ENCODE results near the gene PTPN1.
"Not testable (repeated sequence)": the region's sequence is repeated elsewhere in the genome, so short reads cannot be mapped to it uniquely, and the experiment has no call there.

The PTPN1 gene

DNA sequence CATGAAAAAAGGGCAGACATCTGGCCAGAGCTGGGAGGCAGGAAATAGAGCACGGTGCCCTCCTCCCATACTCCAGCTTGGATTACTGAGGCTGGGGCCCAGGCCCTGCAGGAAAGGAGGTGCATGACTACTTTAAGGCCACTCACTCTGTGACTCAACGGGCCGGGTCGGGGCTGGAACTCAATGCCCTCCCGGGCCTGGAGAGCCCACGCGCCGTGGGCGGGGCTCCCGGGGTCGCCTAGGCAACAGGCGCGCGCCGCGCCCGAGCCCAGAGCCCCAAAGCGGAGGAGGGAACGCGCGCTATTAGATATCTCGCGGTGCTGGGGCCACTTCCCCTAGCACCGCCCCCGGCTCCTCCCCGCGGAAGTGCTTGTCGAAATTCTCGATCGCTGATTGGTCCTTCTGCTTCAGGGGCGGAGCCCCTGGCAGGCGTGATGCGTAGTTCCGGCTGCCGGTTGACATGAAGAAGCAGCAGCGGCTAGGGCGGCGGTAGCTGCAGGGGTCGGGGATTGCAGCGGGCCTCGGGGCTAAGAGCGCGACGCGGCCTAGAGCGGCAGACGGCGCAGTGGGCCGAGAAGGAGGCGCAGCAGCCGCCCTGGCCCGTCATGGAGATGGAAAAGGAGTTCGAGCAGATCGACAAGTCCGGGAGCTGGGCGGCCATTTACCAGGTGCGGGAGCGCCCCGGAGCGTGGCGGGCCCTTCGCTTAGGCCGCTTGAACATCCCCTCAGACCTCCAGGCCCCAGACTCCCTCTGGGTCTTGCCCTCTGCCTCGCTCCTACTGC, at the start of gene PTPN1:
Gene PTPN1, plus strand, starts transcription at position 461 of the 783 bp plus-strand sequence. Its CDS starts 145 bp downstream, at position 606.
- peak; percentile 97 for DNase-seq

- peak; percentile 54 for DNase-seq
Measured at GRCh38 chr20:50460608-50461267, 49.4 kb upstream of the PTPN1 start.

DNA sequence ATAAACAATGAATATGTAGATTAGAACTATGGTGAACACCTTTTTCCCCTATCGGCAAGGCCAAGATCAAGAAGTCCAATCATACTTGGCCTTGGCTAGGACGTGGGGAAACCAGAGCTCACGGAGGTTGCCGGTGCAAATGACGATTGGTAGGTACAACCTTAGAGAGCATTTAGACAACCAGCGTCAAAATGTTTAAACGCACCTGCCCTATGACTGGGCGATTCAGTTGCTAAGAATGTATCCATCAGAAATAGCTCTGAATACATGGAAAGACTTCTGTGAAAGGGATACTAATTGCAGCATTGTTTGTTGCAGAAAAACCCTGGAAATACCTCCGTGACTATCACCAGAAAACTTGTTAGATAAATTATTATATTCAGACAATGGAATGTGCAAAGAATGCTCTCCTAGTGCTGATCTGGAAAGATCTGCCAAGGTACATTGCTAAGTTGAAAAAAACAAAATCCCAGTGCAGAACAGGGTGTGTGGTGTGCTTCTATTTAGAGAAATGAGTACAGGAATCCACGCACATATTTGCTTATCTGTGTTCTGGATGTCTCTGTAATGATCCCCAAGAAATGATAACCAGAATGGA, 48.0 kb upstream of the PTPN1 start:
- no peak for DNase-seq

DNA sequence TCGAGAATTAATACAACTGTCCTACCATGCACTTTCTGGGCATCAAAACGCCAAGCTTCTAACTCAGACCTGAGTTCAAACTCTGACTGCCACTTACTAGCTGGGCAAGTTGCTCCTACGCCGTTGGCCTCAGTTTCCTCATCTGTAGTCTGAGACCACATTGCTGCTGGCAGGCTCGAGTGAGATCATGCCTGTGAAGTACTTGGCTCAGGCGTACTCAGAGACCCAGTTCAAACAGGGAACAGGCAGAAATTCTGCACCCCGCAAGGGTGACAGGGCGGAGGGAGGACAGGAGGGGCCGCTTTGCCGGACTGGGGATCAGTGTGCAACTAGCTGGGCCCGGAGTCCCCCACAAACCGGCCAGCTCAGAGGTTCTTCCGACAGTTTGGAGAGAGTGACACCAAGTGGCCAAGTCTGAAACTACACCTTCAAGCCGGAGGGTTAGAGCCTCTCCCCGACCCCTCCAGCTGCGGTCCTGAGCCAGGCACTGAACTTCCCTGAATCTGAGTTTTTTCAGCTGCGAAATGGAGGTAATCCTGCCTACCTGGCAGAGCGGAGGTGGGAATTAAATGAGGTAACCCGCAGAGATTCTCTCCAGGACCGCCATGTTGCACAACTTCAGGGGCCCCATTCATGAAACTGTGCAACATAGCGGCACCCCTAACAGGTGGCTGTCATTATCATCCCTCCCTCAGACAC, 46.0 kb upstream of the PTPN1 start:
- peak; percentile 31 for DNase-seq

DNA sequence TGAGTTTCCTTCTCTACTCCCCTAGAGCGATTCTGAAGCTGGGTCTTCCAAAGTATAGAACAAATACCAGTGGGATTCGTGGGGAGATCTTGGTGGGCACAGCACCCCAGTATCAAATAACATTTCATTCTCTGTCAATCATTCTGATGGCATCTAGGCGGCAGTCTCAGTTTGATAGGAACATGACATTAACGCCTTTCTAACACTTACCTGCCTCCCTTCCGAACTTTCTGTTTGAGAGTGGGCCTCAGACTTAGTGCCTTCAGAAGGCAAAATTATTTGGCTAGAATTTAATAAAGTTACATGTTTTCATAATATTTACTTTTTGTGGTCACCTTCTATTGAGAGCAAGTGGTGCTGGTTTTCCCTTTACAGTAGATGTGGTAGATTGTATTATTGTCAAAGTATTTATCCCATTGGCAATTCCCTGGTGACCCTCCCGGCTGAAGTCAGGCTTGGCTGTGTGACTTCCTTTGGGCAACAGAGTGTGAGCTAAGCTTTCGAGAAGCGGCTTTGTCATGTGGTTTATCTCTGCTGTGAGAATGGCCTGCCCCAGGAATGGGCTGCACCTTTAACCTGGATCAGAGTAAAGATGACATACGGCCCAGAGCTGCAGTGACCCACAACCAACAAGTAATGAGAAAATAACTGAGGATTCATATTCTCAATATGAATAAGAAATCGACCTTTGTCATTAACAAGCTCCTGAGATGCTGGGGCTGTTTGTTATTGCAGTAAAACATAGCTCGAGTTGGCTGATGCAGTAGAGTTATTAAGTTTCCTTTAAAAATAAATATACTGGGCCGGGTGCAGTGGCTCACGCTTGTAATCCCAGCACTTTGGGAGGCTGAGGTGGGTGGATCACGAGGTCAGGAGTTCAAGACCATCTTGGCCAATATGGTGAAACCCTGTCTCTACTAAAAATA, 45.2 kb upstream of the PTPN1 start:
- no peak for DNase-seq

- no peak for DNase-seq
Measured at GRCh38 chr20:50467174-50467573, 43.0 kb upstream of the PTPN1 start.

DNA sequence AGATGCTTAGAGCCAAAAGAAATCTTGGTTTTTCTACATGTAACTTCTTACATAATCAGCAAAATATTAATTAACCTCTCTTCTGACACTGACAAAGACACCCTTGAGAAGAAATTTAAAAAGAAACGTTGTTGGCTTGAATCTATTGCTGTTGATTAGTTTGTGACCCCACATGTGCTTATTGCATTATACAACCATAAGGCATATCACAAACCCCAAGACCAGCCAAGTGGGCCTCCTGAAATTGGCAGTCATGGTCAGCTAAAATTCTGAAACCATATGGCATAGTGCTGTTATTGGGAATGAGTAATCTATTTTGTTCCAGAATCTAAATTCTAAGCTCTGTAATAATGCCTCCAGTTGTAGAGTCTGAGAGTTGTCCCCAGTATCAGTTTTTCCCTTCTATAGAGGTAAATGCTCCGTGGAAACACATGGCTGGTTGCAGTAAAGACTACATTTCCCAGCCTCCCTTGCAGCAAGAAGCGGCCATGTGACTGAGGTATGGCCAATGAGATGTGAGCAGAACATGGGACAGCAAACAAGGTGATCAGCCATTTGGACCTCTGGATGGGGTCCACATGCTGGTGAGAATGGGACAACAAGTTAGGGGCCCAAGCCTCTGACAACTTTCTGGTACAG, 42.3 kb upstream of the PTPN1 start:
- peak; percentile 46 for DNase-seq

DNA sequence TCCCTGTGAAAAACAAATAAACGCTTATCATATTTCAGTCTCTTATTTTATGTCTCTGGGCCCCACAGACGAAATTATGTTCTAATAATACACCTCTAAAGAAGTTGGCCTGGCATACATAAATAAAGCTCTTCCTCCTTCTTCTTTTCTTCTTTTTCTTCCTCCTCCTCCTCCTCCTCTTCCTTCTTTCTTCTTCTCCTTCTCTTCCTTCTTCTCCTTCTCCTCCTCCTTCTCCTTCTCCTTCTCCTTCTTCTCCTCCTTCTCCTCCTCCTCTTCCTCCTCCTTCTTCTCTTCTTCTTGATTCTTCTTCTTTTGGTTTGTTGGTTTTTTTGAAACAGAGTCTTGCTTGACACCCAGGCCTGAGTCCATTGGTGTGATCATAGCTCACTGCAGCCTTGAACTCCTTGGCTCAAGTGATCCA, 41.8 kb upstream of the PTPN1 start:
- DNase-seq, result no peak

DNA sequence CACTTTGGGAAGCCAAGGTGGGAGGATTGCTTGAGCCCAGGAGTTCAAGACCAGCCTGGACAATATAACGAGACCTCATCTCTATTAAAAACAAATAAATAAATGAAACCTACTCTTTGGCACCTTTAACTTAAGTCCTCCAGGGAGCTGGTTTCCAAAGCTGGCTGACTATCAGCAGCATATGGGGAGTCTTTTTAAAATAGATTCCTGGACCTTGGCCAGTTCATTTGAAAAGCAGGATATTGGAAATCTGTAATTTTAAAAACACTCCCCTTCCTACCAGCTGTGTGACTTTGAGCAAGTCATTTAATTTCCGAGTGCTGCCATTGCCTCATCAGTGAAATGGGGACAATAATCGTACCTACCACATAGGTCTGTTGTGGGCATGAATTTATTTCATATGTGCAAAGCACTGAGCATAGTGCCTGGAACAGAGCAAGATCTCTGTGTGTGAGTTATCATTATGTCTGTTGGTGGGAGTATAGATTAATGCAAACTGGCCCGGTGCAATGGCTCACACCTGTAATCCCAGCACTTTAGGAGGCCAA, 40.9 kb upstream of the PTPN1 start:
- DNase-seq, result no peak

DNA sequence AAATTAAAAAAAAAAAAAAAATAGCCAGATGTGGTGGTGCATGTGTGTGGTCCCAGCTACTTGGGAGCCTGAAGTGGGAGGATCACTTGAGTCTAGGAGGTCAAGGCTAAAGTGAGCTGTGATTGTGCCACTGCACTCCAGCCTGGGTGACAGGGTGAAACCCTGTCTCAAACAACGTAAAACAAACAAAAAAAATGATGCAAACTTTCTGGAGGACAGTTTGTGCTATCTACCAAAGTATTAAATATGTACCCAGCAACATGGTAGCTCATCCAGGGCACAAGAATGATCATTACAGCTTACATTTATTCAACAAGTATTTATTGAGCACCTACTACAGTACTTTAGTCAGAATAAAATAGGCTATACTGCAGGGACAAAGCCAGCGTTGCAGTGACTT, 40.4 kb upstream of the PTPN1 start:
- no peak for DNase-seq

- no peak for DNase-seq
Measured at GRCh38 chr20:50470264-50470858, 39.8 kb upstream of the PTPN1 start.

DNA sequence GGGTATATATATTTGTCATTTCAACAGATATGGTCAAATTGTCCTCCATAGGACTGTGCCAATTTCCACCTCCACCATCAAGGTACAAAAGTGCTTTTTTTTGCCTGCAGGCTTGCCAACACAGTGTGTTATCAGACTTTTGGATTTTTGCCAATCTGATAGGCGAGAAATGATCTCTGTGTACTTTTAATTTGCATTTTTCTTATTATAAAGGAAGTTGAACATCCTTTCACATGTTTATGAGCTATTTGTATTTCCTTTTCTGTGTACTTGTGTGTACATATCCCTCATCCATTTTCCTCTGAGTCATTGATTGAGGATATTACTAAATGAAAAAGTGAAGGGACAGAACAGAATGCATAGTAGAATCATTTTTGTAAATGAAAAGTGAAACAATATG, 39.0 kb upstream of the PTPN1 start:
- DNase-seq, result no peak

GRCh38 chr20:50472693-50473664, 37.2 kb upstream of the PTPN1 start:
- no peak for DNase-seq

- not testable (repeated sequence) for DNase-seq
Measured at GRCh38 chr20:50474356-50474755, 35.8 kb upstream of the PTPN1 start.

- DNase-seq, result no peak
Measured at GRCh38 chr20:50475681-50476292, 34.4 kb upstream of the PTPN1 start.

DNA sequence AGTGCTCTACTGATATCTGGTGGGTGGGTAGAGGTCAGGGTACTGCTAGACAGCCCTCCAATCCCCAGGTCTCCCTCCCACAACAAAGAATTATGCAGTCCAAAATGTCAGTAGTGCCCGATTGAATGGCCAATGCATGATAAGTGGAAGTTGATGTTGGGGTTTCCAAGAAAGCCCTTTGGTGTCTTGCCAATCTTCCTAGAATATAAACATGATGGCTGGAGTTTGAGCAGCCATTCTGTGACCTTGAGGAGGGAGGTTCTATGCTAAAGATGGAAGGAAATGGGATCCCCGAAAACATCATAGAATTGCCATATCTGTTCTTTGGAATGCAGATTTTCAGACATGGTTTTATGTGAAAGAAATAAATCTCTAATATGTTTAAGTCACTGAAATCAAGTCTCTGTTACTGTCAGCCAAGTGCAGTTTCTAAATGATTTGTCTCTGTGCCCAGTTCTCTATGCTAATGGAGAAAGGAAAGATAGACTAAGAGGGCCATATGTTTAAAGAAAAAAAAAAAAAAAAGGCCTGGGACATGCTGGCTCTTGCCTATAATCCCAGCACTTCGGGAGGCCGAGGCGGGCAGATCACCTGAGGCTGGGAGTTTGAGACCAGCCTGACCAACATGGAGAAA, 32.8 kb upstream of the PTPN1 start:
- no peak for DNase-seq

DNA sequence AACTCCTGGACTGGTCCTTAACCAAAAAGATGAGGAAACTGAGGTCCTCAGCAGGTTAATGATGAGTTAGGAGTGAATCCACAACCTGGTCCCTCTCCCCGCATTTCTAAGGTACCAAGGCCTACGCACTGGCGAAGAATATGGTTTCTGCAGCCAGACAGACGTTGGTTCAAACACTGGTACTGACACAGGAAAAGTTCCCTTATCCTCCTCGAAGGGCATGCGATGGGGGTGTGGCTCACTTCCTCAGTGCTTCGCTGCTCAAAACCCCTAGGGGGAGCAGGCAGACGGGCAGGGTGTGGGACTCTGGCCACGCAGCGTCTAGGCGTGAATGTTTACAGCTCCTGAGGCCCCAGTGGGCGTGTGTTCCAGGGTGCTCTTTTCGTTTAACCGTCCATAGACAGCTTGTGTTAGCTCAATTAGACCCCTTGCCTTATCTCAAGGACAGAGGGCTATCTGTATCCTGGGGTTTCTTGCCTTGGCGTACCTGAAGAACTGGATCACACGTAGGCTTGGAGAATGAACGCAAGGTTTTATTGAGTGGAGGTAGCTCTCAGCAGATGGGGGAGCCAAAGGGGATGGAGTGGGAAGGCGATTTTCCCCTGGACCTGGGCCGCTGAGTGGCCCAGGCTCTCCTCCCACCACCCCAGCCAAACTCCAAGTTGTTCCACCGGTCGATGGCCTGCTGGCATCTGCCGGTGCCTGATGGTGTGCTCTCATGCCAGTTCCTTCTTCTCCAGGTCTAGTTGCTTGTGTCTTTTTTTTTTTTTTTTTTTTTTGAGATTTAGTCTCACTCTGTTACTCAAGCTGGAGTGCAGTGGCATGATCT, 31.8 kb upstream of the PTPN1 start:
- peak; percentile 19 for DNase-seq

GRCh38 chr20:50481741-50482140, 28.4 kb upstream of the PTPN1 start:
- no peak for DNase-seq

Measured in NCI-H526 treated with DMSO at 0.1 percent for 48 hours (cell line).